Keratinocyte (primary cell): ENCODE measurements around the gene TP53INP2.

Source experiments
- CTCF ChIP-seq, 3 experiments: IDR thresholded peaks in 1 of 3; conservative IDR thresholded peaks in 1 of 3; optimal IDR thresholded peaks in 1 of 3; 2 replicates in 2 of 3; 3 replicates in 1 of 3; pipeline versions ENCODE3 to v1.5.1; 2011; ENCODE audit warnings: low read length in 3 of 3, mild to moderate bottlenecking in 3 of 3, moderate library complexity in 2 of 3, control low read depth in 1 of 3, inconsistent platforms in 1 of 3; ENCODE audit not compliant: insufficient read depth in 2 of 3; ENCODE audit errors: extremely low read depth in 1 of 3
- EZH2 ChIP-seq: IDR thresholded peaks from one replicate; pipeline ENCODE4 v1.6.1; 2012; ENCODE audit warnings: inconsistent platforms, mild to moderate bottlenecking, low read length, moderate library complexity

DNA sequence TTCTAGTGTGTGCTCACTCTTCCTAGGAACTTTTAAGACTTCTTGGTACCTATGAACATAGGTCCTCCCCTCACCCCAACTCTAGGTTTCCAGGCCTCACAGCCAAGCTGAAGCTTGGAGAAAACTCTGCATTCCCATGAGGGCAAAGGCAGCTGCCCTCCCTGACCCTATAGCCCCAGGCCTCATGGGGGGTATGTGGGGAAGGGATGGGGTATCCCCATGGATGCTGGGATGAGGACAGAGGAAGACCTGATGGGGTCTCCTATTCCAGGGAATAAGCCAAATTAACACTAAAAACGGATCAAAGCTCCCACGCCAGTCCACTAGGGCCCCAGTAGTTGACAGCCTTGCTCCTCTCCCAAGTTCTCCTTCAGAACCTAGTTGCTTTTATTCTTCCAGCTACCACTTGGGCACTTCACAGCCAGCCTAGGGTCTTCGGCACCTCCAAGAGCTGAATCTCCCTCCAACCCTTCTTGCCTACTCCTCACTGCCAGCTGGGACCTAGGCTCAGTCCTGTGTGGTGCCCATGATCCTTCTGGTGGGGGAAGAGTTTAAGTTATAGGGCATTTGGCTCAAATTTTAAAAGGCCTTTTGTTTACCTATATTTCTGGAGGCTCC is 7.8 kb downstream of the TP53INP2 start:
- TF ChIP-seq EZH2, result no peak
- TF ChIP-seq CTCF (optimal IDR thresholded peaks at IDR 0.05 in 1 of 3, IDR thresholded peaks at IDR 0.05 in 1 of 3, conservative IDR thresholded peaks at IDR 0.05 in 1 of 3; ENCODE audit: extremely low read depth in 1 of 3, insufficient read depth in 2 of 3, low read length in 3 of 3), result no peak
